SH-SY5Y (cell line): ENCODE data around the gene TRPM3.

ENCODE experiments used
- GATA2 ChIP-seq: IDR thresholded peaks from 2 replicates; pipeline ENCODE4 v1.6.1; 2011; ENCODE audit warnings: mild to moderate bottlenecking, low read depth, low read length
- GATA3 ChIP-seq: IDR thresholded peaks from 2 replicates; pipeline ENCODE4 v1.6.1; 2011; ENCODE audit warnings: low read depth, mild to moderate bottlenecking, low read length, moderate library complexity

DNA sequence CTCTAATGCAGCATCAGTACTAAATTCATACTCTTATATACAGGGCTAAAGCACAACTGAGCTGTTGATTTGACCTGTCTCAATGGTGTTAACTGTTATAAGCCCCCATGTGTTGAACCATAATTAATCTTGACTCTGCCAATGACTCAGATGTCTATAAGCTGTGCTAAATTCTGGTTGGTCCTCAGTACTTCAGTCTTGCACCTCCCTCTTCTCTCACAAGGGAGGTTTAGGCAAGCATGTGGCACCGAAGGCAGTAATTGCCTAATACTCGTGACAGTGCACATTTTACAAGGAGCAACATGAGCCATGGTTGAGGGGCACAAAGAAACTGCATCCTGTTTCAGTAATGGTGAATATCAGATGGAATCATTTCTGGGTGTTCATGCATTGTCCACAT is 255.9 kb downstream of the TRPM3 start:
- TF ChIP-seq GATA2 (no peak), GATA3 (no peak)
